ENCODE data around the gene KCNH1. TPM values are rescaled to one million over a fixed set of nuclear protein-coding genes. Genes with fewer than 3 reads are reported as not detected.

Gene KCNH1
- total RNA-seq, 4 donors from 2014 or later, result not detected

DNA sequence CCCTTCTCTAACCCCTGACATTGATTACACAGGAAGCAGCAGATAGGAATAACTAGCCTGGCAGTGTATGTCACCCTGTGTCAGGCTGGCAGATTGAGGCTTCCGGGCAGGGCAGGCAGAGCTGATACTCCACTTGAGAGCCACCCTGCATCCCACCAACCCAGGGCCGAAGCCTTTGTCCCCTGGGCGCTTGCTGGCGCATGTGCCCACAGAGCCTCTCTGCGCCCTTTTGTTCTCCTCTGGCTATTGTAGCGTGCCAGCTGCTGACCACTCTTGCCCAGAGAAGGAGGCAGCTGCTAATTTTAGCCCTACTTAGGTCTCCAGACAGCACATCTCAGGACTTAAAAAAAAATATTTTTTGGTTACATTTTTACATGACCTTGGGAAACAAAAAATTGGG is 500.3 kb downstream of the KCNH1 start:
- no peak overlapping the region for H3K4me3 ChIP-seq (ENCODE audit: low read depth, poor library complexity, severe bottlenecking)
- DNase-seq (ENCODE audit: low spot score in 2 of 2), result no peak
- 90 to 99% methylated on average over 6 of the region's 6 CpGs for WGBS, 2 donors
- intact Hi-C loops (cut with DNase I; ENCODE audit: low total_unique reads), result loop anchor here (10.0 kb wide), 1 partner anchor 1071 kb away; no protein-coding TSS in a partner anchor
- TF ChIP-seq, protein P1, sequence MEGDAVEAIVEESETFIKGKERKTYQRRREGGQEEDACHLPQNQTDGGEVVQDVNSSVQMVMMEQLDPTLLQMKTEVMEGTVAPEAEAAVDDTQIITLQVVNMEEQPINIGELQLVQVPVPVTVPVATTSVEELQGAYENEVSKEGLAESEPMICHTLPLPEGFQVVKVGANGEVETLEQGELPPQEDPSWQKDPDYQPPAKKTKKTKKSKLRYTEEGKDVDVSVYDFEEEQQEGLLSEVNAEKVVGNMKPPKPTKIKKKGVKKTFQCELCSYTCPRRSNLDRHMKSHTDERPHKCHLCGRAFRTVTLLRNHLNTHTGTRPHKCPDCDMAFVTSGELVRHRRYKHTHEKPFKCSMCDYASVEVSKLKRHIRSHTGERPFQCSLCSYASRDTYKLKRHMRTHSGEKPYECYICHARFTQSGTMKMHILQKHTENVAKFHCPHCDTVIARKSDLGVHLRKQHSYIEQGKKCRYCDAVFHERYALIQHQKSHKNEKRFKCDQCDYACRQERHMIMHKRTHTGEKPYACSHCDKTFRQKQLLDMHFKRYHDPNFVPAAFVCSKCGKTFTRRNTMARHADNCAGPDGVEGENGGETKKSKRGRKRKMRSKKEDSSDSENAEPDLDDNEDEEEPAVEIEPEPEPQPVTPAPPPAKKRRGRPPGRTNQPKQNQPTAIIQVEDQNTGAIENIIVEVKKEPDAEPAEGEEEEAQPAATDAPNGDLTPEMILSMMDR (IDR thresholded peaks at IDR 0.05), result no peak
- no peak for TF ChIP-seq POLR2A (IDR thresholded peaks at IDR 0.05)

DNA sequence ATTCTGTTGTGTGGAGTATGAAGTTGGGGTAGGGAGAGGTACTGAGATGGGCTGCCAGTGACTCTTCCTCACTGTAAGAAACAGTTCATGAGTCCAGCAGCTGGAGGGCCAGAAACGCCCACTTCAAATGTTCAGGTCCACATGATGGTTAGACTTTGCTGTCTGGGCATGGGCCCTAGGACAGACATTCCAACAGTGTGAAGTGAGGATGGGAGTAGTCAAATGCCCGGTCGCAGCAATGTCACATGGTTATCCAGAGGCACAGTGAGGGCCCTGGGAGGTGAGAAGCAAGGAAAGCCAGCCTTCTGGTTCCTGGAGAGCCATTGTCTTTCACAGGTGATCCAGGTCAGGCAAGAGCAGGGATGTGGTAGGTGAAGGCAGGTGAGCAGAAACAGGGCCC is 500.8 kb downstream of the KCNH1 start:
- DNase-seq (ENCODE audit: low spot score in 2 of 2), result no peak
- WGBS, 2 donors, result 81 to 94% methylated on average over 3 of the region's 3 CpGs
- TF ChIP-seq POLR2A (IDR thresholded peaks at IDR 0.05), result no peak
- TF ChIP-seq, protein P1 (IDR thresholded peaks at IDR 0.05), result no peak

DNA sequence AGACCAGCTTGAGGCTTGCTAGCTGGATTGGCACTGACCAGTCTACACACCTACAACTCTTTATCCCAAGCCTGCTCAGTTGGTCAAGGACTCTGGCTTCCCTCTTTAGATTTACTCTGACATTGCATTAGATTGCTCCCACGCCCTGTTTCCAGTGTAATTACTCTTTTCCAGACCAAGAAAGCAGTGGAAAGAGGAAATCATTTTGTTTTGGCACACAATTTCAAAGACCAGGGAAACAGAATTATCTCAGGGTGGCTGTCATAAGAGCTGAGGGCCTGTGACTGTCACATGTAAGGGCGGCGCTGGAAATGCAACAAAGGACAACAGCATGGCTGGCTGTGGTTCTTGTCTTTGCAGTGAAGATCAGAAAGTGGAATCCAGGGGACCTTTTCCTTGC is 502.5 kb downstream of the KCNH1 start:
- intact Hi-C loops (cut with DNase I; ENCODE audit: low total_unique reads), result loop anchor here (10.0 kb wide), 1 partner anchor 1073 kb away; no protein-coding TSS in a partner anchor
- no peak for DNase-seq (ENCODE audit: low spot score in 2 of 2)
- TF ChIP-seq POLR2A (IDR thresholded peaks at IDR 0.05), result no peak
- TF ChIP-seq, protein P1 (IDR thresholded peaks at IDR 0.05), result no peak
- 85 to 93% methylated on average over 3 of the region's 3 CpGs for WGBS, 2 donors
- no peak overlapping the region for H3K4me3 ChIP-seq (ENCODE audit: low read depth, poor library complexity, severe bottlenecking)

More for the DNA sequence above, 500.8 kb downstream of the KCNH1 start:
- no peak overlapping the region for H3K4me3 ChIP-seq (ENCODE audit: low read depth, poor library complexity, severe bottlenecking)
- intact Hi-C loops (cut with DNase I; ENCODE audit: low total_unique reads), result loop anchor here (10.0 kb wide), 1 partner anchor 1072 kb away; no protein-coding TSS in a partner anchor

DNA sequence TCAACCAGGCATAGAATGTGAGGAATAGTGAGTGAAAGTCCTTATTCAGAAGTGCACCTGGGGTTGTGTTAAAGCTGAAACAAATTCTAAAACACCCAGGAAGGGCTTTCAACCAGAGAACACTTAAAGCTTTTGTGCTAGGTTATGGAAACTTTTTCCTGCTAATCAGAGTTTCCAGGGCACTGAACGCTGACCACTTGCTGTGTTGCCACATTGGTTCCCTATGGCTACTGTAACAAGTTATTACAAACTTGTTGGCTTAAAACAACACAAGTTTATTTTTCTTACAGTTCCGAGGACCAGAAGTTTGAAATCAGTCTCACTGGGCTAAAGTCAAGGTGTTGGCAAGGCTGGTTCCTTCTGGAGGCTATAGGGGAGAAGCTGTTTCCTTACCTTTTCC is 504.7 kb downstream of the KCNH1 start:
- WGBS, 2 donors, result 91% methylated on average over 2 of the region's 2 CpGs
- no peak for DNase-seq (ENCODE audit: low spot score in 2 of 2)
- no peak for TF ChIP-seq POLR2A (IDR thresholded peaks at IDR 0.05)
- TF ChIP-seq, protein P1 (IDR thresholded peaks at IDR 0.05), result no peak
- H3K4me3 ChIP-seq (ENCODE audit: low read depth, poor library complexity, severe bottlenecking), result no peak overlapping the region
- intact Hi-C loops (cut with DNase I; ENCODE audit: low total_unique reads), result no loop called here

DNA sequence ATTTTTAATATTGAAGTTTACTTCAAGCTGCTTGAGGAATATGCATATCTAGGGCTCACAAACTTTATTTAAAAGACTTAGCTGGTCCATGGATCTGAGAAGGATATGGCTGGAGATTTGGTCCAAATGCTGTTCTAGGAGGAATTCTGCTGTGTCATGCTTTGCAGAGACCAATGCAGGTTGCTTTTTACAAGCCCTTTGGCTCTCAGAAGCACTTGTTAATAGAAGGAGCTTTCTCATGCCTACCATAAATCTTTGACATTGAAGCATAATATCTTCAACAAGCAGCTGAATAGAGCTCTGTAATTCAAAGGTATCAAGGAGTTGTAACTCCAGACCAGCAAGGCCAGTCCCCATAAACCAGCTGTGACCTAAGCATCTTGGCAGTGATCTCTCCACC is 506.2 kb downstream of the KCNH1 start:
- no peak overlapping the region for H3K4me3 ChIP-seq (ENCODE audit: low read depth, poor library complexity, severe bottlenecking)
- no peak for DNase-seq (ENCODE audit: low spot score in 2 of 2)
- TF ChIP-seq, protein P1 (IDR thresholded peaks at IDR 0.05), result no peak
- TF ChIP-seq POLR2A (IDR thresholded peaks at IDR 0.05), result no peak
- intact Hi-C loops (cut with DNase I; ENCODE audit: low total_unique reads), result no loop called here

Other genes starting within 250 kb of the KCNH1 start
- gene RCOR3, start 125.2 kb upstream of the KCNH1 start, total RNA-seq, result 10 to 100 TPM; 28.1 to 55.0 (median 43.5) TPM
- gene TRAF5, start 192.7 kb upstream of the KCNH1 start, total RNA-seq, result 1 to 10 TPM; 1.5 to 3.9 (median 1.8) TPM

Measured in lower leg skin (tissue), 4 donors.